A549 treated with AZD9567 at 1 μM for 4 hours (cell line): ENCODE data around the gene TRPM1. TPM values are rescaled to one million over a fixed set of nuclear protein-coding genes. Genes with fewer than 3 reads are reported as not detected.

ENCODE experiments used
- total RNA-seq: library from RNA; stranded (reverse); fragments of 200-300 nt; extraction: Qiagen RNA extraction; gene quantifications from 5 replicates; pipeline ENCODE4 v1.2.3, GENCODE V29; 2022; ENCODE audit not compliant: insufficient read depth

TRPM1 gene
- total RNA-seq, result not detected in 5 replicates

GRCh38 chr15:31101262-31102038, at the start of gene TRPM1:
Gene TRPM1 (minus strand): TSS chr15:31101725. CDS start chr15:31081355, 20,370 bp downstream.

DNA sequence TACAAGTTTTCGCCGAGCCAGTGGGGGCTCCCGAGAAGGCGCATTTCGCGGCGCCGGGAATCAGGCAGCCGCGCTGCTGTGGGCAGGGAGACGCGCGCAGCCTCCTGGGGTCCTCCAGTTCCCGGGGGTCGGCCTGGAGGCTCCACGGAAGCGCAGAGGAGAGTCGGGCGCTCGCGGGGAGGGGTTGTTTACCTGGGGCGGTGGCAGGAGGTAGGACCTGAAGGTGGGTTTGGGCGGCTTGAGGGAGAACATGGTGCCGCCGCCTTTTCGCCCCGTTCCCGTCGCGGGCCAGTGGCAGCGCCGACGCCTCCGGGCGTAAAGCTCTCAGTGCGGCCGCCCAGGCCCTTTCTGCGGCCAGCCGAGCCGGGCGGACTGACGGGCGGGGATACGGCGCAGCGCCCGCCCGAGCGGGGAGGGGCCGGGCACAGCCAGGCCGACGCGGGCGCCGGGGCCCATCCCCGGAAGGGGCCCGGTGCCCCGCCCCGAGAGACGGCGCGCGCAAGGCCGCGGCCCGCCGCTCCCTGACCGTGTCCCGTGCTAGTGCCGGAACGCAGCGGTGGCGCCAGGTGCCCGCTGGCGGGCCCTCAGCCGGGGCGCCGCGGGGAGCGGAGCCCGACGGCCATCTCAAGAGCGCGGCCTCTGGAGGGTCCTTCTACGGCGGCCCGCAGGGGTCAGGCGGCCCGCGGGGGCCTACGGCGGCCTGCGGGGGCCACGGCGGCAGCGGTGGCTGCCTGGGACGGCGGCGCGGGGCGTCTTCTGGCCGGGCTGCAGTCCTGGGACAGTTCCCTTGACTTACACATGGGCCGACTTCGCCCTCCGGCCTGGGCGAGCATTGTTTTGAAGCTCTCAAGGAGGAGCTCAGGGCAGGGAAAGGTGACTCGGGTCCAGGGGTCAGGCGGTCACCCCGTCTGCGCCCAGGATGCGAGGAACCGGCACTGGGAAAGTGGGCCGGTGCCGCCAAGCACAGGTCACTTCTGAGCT, 110.0 kb downstream of the TRPM1 start, which contains the start of gene MTMR10:
TSS of gene MTMR10 (minus strand) at position 374 of the 981 bp plus-strand sequence. CDS start at position 252, 122 bp downstream.

Other genes starting within 250 kb of the TRPM1 start
- 11.4 to 14.8 TPM (median 12.6 TPM) in 5 replicates for gene FAN1, start 197.8 kb downstream of the TRPM1 start, total RNA-seq
- 12.6 to 18.9 TPM (median 16.2 TPM) in 5 replicates for gene MTMR10, start 110.1 kb downstream of the TRPM1 start, total RNA-seq
- gene KLF13, start 225.1 kb upstream of the TRPM1 start, total RNA-seq, result 96.6 to 118 TPM (median 107 TPM) in 5 replicates